GM23338 (cell line): Measurements from ENCODE around the gene COL9A3. TPM values are rescaled to one million over a fixed set of nuclear protein-coding genes. Genes with fewer than 3 reads are reported as not detected.

Experiments used
- ATAC-seq: fragments of 200-7000 bp; cut with Tn5 transposase; 3 replicates; pipeline ENCODE4 v1.9.1; 2020
- DNase-seq: peaks from one replicate; pipeline ENCODE4 v3.0.0-alpha.2; 2015; ENCODE audit warnings: low spot score
- H2AFZ ChIP-seq: fragments of 200-600 bp; sonication (generic); 2 replicates; pipeline ENCODE4 v1.8.0; 2016; ENCODE audit warnings: antibody characterized with exemption, mild to moderate bottlenecking, moderate library complexity
- H3F3A ChIP-seq: fragments of 200-600 bp; sonication (generic); replicated peaks from 2 replicates; pipeline ENCODE4 v1.8.0; 2017; ENCODE audit warnings: antibody characterized with exemption, mixed run types, low read depth
- H3K27ac ChIP-seq: fragments of 200-600 bp; sonication (generic); 2 replicates; pipeline ENCODE4 v1.6.1; 2016; ENCODE audit warnings: low read depth
- H3K27me3 ChIP-seq: fragments of 200-600 bp; sonication (generic); 2 replicates; pipeline ENCODE4 v1.8.0; 2016; ENCODE audit warnings: mild to moderate bottlenecking, mixed run types, moderate library complexity; ENCODE audit not compliant: insufficient read depth
- H3K36me3 ChIP-seq: fragments of 200-600 bp; sonication (generic); 2 replicates; pipeline ENCODE4 v1.8.0; 2016; ENCODE audit warnings: mild to moderate bottlenecking; ENCODE audit not compliant: insufficient read depth
- H3K4me1 ChIP-seq: fragments of 200-600 bp; sonication (generic); 2 replicates; pipeline ENCODE4 v1.8.0; 2016; ENCODE audit warnings: mild to moderate bottlenecking, moderate library complexity; ENCODE audit not compliant: insufficient read depth
- H3K4me2 ChIP-seq: fragments of 200-600 bp; sonication (generic); 2 replicates; pipeline ENCODE4 v1.7.1; 2017; ENCODE audit warnings: mixed run types
- H3K4me3 ChIP-seq: fragments of 200-600 bp; sonication (generic); 2 replicates; pipeline ENCODE4 v1.6.1; 2016; ENCODE audit warnings: mixed run types
- H3K79me2 ChIP-seq: fragments of 200-600 bp; sonication (generic); replicated peaks from 2 replicates; pipeline ENCODE4 v1.8.0; 2017; ENCODE audit warnings: mild to moderate bottlenecking; ENCODE audit not compliant: insufficient read depth
- H3K9me2 ChIP-seq: fragments of 200-600 bp; sonication (generic); 2 replicates; pipeline ENCODE4 v1.8.0; 2017; ENCODE audit not compliant: insufficient read depth
- H4K20me1 ChIP-seq: fragments of 200-600 bp; sonication (generic); replicated peaks from 2 replicates; pipeline ENCODE4 v1.8.0; 2017; ENCODE audit warnings: mild to moderate bottlenecking; ENCODE audit not compliant: insufficient read depth
- H3K27ac Mint-ChIP-seq: 2 replicates; pipeline ENCODE4 v1.8.0; 2020; ENCODE audit warnings: inconsistent platforms, mild to moderate bottlenecking, moderate library complexity, mixed read lengths
- H3K27me3 Mint-ChIP-seq: 3 replicates; pipeline ENCODE4 v1.8.0; 2022; ENCODE audit warnings: low read depth, mild to moderate bottlenecking, moderate library complexity, mixed read lengths, inconsistent platforms; ENCODE audit not compliant: insufficient read depth, poor library complexity
- H3K36me3 Mint-ChIP-seq: 3 replicates; pipeline ENCODE4 v1.8.0; 2021; ENCODE audit warnings: low read depth, mild to moderate bottlenecking, inconsistent platforms, moderate library complexity, mixed read lengths
- H3K4me1 Mint-ChIP-seq: 3 replicates; pipeline ENCODE4 v1.8.0; 2020; ENCODE audit warnings: mild to moderate bottlenecking, inconsistent platforms, mixed read lengths
- H3K4me3 Mint-ChIP-seq: 3 replicates; pipeline ENCODE4 v1.8.0; 2021; ENCODE audit warnings: moderate library complexity, mild to moderate bottlenecking, inconsistent platforms, mixed read lengths
- H3K9me3 Mint-ChIP-seq: 3 replicates; pipeline ENCODE4 v1.8.0; 2020; ENCODE audit warnings: moderate library complexity, mild to moderate bottlenecking, inconsistent platforms, mixed read lengths
- CREB1 ChIP-seq: fragments of 250-450 bp; sonication (Bioruptor Pico); IDR thresholded peaks from 2 replicates; pipeline ENCODE4 v1.5.0; 2020; ENCODE audit warnings: low read depth, mild to moderate bottlenecking, moderate library complexity
- CTCF ChIP-seq, 2 experiments: fragments of 200-600 bp in 1 of 2; sonication (generic) in 1 of 2; conservative IDR thresholded peaks; 2 replicates each; pipeline versions ENCODE4 v1.5.1 to v1.6.1; 2016 to 2017; ENCODE audit warnings: antibody characterized with exemption in 2 of 2, low read depth in 2 of 2, mild to moderate bottlenecking in 2 of 2, moderate library complexity in 1 of 2
- EZH2 ChIP-seq: fragments of 200-600 bp; sonication (generic); IDR thresholded peaks from one replicate; pipeline ENCODE4 v1.8.0; 2017; ENCODE audit warnings: antibody characterized with exemption, mild to moderate bottlenecking, low read depth; ENCODE audit not compliant: unreplicated experiment
- EZH2phosphoT487 ChIP-seq: fragments of 200-600 bp; sonication (generic); IDR thresholded peaks from one replicate; pipeline ENCODE4 v1.8.1; 2018; ENCODE audit warnings: antibody characterized with exemption; ENCODE audit not compliant: unreplicated experiment
- JUNB ChIP-seq: IDR thresholded peaks from one replicate; pipeline ENCODE4 v1.6.1; 2016; ENCODE audit warnings: antibody characterized with exemption; ENCODE audit not compliant: unreplicated experiment
- NANOG ChIP-seq: IDR thresholded peaks from 2 replicates; pipeline ENCODE4 v1.6.1; 2016; ENCODE audit warnings: antibody characterized with exemption, borderline replicate concordance
- POLR2AphosphoS5 ChIP-seq: IDR thresholded peaks from 2 replicates; pipeline ENCODE4 v1.6.1; 2016; ENCODE audit warnings: antibody characterized with exemption, low read depth
- STAT1 ChIP-seq: IDR thresholded peaks from one replicate; pipeline ENCODE4 v1.6.1; 2016; ENCODE audit warnings: antibody characterized with exemption; ENCODE audit not compliant: unreplicated experiment
- ZNF114 ChIP-seq: fragments of 250-450 bp; sonication (Bioruptor Pico); IDR thresholded peaks from 2 replicates; pipeline ENCODE4 v1.5.0; 2020; ENCODE audit warnings: mild to moderate bottlenecking, moderate library complexity
- ZNF331 ChIP-seq: fragments of 250-450 bp; sonication (Bioruptor Pico); IDR thresholded peaks from 2 replicates; pipeline ENCODE4 v1.5.0; 2020; ENCODE audit warnings: low read depth, mild to moderate bottlenecking, moderate library complexity
- polyA plus RNA-seq: library from polyadenylated mRNA; unstranded; fragments of >200 nt; fragmentation: Nextera tagmentation; extraction: Ambion mirVana; gene quantifications from 2 replicates; pipeline ENCODE4 v1.2.1, GENCODE V29; 2016
- total RNA-seq: library from RNA; depleted of rRNA; stranded (reverse); fragments of >200 nt; shearing (Covaris generic); gene quantifications from 2 replicates; pipeline ENCODE4 v1.2.3, GENCODE V29; 2014
- TF ChIP-seq, protein P1 (sequence below): fragments of 250-450 bp; sonication (Bioruptor Pico); IDR thresholded peaks from 2 replicates; pipeline ENCODE4 v1.5.0; 2020; ENCODE audit warnings: mild to moderate bottlenecking, moderate library complexity
- TF ChIP-seq, protein P2 (sequence below): IDR thresholded peaks from one replicate; pipeline ENCODE4 v1.6.1; 2018; ENCODE audit warnings: antibody characterized with exemption; ENCODE audit not compliant: unreplicated experiment

The COL9A3 gene
- total and polyA plus RNA-seq, 2 experiments from 2014 or later, result 74.9 to 113 TPM

DNA sequence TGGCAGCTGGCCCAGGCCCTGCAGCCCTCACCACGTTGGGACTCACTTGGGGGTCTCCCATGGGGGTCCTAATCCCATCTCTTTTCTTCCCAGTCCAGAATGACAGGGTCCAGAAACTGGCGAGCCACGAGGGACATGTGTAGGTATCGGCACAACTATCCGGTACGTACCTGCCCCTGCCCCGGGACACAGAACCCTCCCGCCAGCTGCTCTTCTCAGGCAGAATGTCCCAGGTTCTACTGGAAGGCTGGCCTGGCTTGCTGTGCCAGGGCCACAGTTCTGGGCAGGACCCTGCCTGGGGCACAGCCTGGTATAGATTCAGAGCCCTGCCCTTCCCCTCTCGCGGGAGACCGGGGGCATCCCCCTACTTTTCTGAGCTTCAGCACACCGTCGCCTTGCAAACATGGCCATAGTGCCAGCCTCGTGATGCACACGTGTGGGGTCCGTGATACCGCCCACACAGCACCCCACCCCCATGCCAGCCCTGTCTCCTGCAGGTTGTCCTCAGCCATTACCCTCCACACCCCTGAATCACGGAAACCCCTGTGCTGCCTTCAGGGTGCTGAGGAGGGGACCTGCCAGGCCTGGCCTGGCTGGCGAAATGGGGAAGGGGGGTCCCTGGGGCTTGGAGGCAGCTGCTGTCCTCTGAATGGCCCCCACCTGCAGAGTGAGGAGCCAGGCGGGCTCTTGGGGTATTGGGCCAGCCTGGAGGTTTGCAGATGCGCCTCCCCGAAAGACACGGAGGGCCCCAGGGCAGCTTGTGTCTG is 9.2 kb upstream of the COL9A3 start:
- DNase-seq (no peak), ATAC-seq (no peak)
- peaks cover 7% of the 10 kb centered on the region for H4K20me1 ChIP-seq
- H3K9me3 Mint-ChIP-seq, result no peaks in the 10 kb centered on the region
- H3K27ac Mint-ChIP-seq, result no peak overlapping the region
- no peaks in the 10 kb centered on the region for H3K36me3 ChIP-seq
- H3K4me3 ChIP-seq, result no peak overlapping the region
- peaks cover 9% of the 10 kb centered on the region; the same call in 1 of the 3 replicates for H3K36me3 Mint-ChIP-seq
- peaks cover 8% of the 10 kb centered on the region; the same call in 1 of the 2 replicates for H3K27me3 ChIP-seq
- TF ChIP-seq EZH2phosphoT487 (no peak), NANOG (no peak), EZH2 (no peak), ZNF114 (CRISPR knock-in tag) (no peak), ZNF331 (CRISPR knock-in tag) (no peak), STAT1 (no peak), JUNB (no peak), CTCF (conservative IDR thresholded peaks at IDR 0.05; ENCODE audit: low read depth in 2 of 2) (no peak), POLR2AphosphoS5 (no peak), CREB1 (CRISPR knock-in tag) (no peak)
- TF ChIP-seq, protein P1, sequence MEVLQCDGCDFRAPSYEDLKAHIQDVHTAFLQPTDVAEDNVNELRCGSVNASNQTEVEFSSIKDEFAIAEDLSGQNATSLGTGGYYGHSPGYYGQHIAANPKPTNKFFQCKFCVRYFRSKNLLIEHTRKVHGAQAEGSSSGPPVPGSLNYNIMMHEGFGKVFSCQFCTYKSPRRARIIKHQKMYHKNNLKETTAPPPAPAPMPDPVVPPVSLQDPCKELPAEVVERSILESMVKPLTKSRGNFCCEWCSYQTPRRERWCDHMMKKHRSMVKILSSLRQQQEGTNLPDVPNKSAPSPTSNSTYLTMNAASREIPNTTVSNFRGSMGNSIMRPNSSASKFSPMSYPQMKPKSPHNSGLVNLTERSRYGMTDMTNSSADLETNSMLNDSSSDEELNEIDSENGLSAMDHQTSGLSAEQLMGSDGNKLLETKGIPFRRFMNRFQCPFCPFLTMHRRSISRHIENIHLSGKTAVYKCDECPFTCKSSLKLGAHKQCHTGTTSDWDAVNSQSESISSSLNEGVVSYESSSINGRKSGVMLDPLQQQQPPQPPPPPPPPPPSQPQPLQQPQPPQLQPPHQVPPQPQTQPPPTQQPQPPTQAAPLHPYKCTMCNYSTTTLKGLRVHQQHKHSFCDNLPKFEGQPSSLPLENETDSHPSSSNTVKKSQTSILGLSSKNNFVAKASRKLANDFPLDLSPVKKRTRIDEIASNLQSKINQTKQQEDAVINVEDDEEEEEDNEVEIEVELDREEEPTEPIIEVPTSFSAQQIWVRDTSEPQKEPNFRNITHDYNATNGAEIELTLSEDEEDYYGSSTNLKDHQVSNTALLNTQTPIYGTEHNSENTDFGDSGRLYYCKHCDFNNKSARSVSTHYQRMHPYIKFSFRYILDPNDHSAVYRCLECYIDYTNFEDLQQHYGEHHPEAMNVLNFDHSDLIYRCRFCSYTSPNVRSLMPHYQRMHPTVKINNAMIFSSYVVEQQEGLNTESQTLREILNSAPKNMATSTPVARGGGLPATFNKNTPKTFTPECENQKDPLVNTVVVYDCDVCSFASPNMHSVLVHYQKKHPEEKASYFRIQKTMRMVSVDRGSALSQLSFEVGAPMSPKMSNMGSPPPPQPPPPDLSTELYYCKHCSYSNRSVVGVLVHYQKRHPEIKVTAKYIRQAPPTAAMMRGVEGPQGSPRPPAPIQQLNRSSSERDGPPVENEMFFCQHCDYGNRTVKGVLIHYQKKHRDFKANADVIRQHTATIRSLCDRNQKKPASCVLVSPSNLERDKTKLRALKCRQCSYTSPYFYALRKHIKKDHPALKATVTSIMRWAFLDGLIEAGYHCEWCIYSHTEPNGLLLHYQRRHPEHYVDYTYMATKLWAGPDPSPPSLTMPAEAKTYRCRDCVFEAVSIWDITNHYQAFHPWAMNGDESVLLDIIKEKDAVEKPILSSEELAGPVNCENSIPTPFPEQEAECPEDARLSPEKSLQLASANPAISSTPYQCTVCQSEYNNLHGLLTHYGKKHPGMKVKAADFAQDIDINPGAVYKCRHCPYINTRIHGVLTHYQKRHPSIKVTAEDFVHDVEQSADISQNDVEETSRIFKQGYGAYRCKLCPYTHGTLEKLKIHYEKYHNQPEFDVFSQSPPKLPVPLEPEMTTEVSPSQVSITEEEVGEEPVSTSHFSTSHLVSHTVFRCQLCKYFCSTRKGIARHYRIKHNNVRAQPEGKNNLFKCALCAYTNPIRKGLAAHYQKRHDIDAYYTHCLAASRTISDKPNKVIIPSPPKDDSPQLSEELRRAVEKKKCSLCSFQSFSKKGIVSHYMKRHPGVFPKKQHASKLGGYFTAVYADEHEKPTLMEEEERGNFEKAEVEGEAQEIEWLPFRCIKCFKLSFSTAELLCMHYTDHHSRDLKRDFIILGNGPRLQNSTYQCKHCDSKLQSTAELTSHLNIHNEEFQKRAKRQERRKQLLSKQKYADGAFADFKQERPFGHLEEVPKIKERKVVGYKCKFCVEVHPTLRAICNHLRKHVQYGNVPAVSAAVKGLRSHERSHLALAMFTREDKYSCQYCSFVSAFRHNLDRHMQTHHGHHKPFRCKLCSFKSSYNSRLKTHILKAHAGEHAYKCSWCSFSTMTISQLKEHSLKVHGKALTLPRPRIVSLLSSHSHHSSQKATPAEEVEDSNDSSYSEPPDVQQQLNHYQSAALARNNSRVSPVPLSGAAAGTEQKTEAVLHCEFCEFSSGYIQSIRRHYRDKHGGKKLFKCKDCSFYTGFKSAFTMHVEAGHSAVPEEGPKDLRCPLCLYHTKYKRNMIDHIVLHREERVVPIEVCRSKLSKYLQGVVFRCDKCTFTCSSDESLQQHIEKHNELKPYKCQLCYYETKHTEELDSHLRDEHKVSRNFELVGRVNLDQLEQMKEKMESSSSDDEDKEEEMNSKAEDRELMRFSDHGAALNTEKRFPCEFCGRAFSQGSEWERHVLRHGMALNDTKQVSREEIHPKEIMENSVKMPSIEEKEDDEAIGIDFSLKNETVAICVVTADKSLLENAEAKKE (CRISPR knock-in tag), result no peak
- TF ChIP-seq, protein P2, sequence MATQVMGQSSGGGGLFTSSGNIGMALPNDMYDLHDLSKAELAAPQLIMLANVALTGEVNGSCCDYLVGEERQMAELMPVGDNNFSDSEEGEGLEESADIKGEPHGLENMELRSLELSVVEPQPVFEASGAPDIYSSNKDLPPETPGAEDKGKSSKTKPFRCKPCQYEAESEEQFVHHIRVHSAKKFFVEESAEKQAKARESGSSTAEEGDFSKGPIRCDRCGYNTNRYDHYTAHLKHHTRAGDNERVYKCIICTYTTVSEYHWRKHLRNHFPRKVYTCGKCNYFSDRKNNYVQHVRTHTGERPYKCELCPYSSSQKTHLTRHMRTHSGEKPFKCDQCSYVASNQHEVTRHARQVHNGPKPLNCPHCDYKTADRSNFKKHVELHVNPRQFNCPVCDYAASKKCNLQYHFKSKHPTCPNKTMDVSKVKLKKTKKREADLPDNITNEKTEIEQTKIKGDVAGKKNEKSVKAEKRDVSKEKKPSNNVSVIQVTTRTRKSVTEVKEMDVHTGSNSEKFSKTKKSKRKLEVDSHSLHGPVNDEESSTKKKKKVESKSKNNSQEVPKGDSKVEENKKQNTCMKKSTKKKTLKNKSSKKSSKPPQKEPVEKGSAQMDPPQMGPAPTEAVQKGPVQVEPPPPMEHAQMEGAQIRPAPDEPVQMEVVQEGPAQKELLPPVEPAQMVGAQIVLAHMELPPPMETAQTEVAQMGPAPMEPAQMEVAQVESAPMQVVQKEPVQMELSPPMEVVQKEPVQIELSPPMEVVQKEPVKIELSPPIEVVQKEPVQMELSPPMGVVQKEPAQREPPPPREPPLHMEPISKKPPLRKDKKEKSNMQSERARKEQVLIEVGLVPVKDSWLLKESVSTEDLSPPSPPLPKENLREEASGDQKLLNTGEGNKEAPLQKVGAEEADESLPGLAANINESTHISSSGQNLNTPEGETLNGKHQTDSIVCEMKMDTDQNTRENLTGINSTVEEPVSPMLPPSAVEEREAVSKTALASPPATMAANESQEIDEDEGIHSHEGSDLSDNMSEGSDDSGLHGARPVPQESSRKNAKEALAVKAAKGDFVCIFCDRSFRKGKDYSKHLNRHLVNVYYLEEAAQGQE, result no peak
- no peak overlapping the region for H3K27ac ChIP-seq
- no peak overlapping the region for H3K4me3 Mint-ChIP-seq
- H2AFZ ChIP-seq, result no peak overlapping the region
- peaks cover 10% of the 10 kb centered on the region; the same call in 1 of the 2 replicates for H3K4me1 ChIP-seq
- no peak overlapping the region for H3K4me2 ChIP-seq
- H3K4me1 Mint-ChIP-seq, result peaks cover 9% of the 10 kb centered on the region; the same call in 1 of the 3 replicates
- peaks cover 9% of the 10 kb centered on the region; the same call in 1 of the 2 replicates for H3K79me2 ChIP-seq
- peaks cover 12% of the 10 kb centered on the region; the same call in 1 of the 2 replicates for H3F3A ChIP-seq
- no peaks in the 10 kb centered on the region for H3K9me2 ChIP-seq
- peaks cover 29% of the 10 kb centered on the region for H3K27me3 Mint-ChIP-seq
